ENCODE measurements around the gene AGBL1. TPM values are rescaled to one million over a fixed set of nuclear protein-coding genes. Genes with fewer than 3 reads are reported as not detected.

AGBL1 gene
- total and polyA plus RNA-seq, 2 donors (not counting 3 experiments of a cell fraction or from before 2014, with no cell fraction given) = not detected

- CTCF ChIA-PET = no interaction called here
Measured at GRCh38 chr15:86383611-86384010, 303.9 kb downstream of the AGBL1 start.

More at GRCh38 chr15:86383611-86384010, 303.9 kb downstream of the AGBL1 start:
- intact Hi-C loops (cut with micrococcal nuclease) = no loop called here
- no peaks in the 10 kb centered on the region for H3K79me2 ChIP-seq (ENCODE audit: control insufficient read depth, insufficient read depth, low read length)
- H3K9me3 ChIP-seq (replicated peaks; ENCODE audit: control insufficient read depth, insufficient read depth, low read length) = no peaks in the 10 kb centered on the region
- H3K9me1 ChIP-seq (replicated peaks; ENCODE audit: control insufficient read depth, extremely low read depth, insufficient read depth, low read length) = no peaks in the 10 kb centered on the region
- H3K9ac ChIP-seq (replicated peaks; ENCODE audit: extremely low read depth, insufficient read depth, low read length) = no peak overlapping the region
- no peaks in the 10 kb centered on the region for H3K27me3 ChIP-seq (ENCODE audit: control insufficient read depth in 2 of 2, insufficient read depth in 2 of 2, low read length in 2 of 2)
- no peak overlapping the region for H3K27ac ChIP-seq (ENCODE audit: insufficient read depth, low read depth, low read length)
- no peaks in the 10 kb centered on the region for H4K20me1 ChIP-seq (replicated peaks; ENCODE audit: control insufficient read depth, extremely low read depth, insufficient read depth, low read length)
- FAIRE-seq (no peak), DNase-seq (ENCODE audit: low read depth, low spot score) (no peak)
- H3K4me2 ChIP-seq (ENCODE audit: insufficient read depth, low read length) = no peak overlapping the region
- dilution Hi-C loops (cut with MboI; ENCODE audit: extremely low pct_ligation_motif_present, low sequenced_read_pairs) = no loop called here
- TF ChIP-seq POLR2AphosphoS5 (IDR thresholded peaks at IDR 0.05; ENCODE audit: insufficient read depth, low read depth, low read length) (no peak), MAX (IDR thresholded peaks at IDR 0.05; ENCODE audit: insufficient read depth, insufficient read length) (no peak), MYC (IDR thresholded peaks at IDR 0.05; ENCODE audit: low read depth, low read length) (no peak), CTCF (IDR thresholded peaks at IDR 0.05; ENCODE audit: extremely low read depth in 1 of 2, insufficient read depth in 1 of 2, low read depth in 1 of 2, low read length in 2 of 2) (no peak), JUN (IDR thresholded peaks at IDR 0.05; ENCODE audit: borderline replicate concordance, insufficient read depth, insufficient read length, low read depth) (no peak), POLR2A (IDR thresholded peaks at IDR 0.05; ENCODE audit: low read depth, low read length) (no peak), EZH2 (IDR thresholded peaks at IDR 0.05; ENCODE audit: borderline replicate concordance, low read depth, low read length, severe bottlenecking) (no peak), GATA2 (IDR thresholded peaks at IDR 0.05; ENCODE audit: insufficient read depth, insufficient read length, low read depth, low read length) (no peak), FOS (IDR thresholded peaks at IDR 0.05; ENCODE audit: borderline replicate concordance, insufficient read depth, low read length) (no peak)
- no peaks in the 10 kb centered on the region for H3K36me3 ChIP-seq (ENCODE audit: control insufficient read depth in 2 of 2, extremely low read depth in 1 of 2, insufficient read depth in 2 of 2, low read length in 2 of 2)
- H3K4me3 ChIP-seq (replicated peaks in 1 of 3; ENCODE audit: insufficient read depth in 1 of 3, low read depth in 1 of 3, low read length in 3 of 3) = no peak overlapping the region
- H3K4me1 ChIP-seq (ENCODE audit: control insufficient read depth, extremely low read depth, insufficient read depth, low read length) = no peaks in the 10 kb centered on the region
- BruUV-seq (replicated peaks) = no TSS peak
- POLR2A ChIA-PET = no interaction called here
- no peak overlapping the region for H2AFZ ChIP-seq (ENCODE audit: low read depth, low read length)

Data from endothelial cell of umbilical vein (primary cell).